GM12891 (cell line): ENCODE results near the gene COL1A1.

ENCODE experiments used
- DNase-seq: peaks from one replicate; pipeline ENCODE4 v3.0.0; 2011; ENCODE audit warnings: low spot score; ENCODE audit not compliant: insufficient read length
- FAIRE-seq: peaks from 2 replicates; lab custom pipeline; 2011; peaks lifted over from hg19 to GRCh38; lab: Jason Lieb, UNC
- PAX5 ChIP-seq: IDR thresholded peaks from 2 replicates; pipeline ENCODE4 v1.6.1; 2011; ENCODE audit warnings: low read length, moderate library complexity, mild to moderate bottlenecking; ENCODE audit not compliant: insufficient read depth, severe bottlenecking
- POLR2A ChIP-seq: IDR thresholded peaks from 2 replicates; pipeline ENCODE4 v1.6.1; 2011; ENCODE audit warnings: low read depth, low read length, control low read depth
- POLR2AphosphoS5 ChIP-seq: IDR thresholded peaks from 2 replicates; pipeline ENCODE4 v1.6.1; 2011; ENCODE audit warnings: low read depth, low read length, control low read depth
- POU2F2 ChIP-seq: IDR thresholded peaks from 2 replicates; pipeline ENCODE4 v1.6.1; 2011; ENCODE audit warnings: low read depth, mild to moderate bottlenecking, control low read depth, low read length, moderate library complexity
- SPI1 ChIP-seq: IDR thresholded peaks from 2 replicates; pipeline ENCODE4 v1.6.1; 2011; ENCODE audit warnings: low read depth, low read length, control low read depth
- TAF1 ChIP-seq: IDR thresholded peaks from 2 replicates; pipeline ENCODE4 v1.6.1; 2011; ENCODE audit warnings: low read depth, low read length, control low read depth

Gene COL1A1

DNA sequence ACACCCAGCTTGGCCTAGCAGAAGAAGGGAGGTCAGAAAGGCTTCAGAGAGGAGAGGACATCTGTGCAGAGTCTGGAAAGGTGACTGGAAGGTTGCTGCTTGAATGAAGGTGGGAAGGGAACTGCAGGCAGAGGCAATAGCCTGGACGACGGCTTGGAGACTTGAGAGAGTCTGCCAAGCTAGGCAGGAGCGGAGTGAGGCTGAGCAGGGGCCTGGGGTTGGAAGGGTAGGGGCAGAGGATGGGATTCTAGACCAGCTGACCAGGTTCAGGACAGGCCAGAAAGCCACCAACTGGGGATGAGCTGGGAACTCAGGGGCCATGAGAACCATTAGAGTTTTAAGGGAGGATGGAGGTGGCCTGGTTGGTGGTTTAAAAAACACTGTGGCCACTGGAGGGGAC is 36.0 kb downstream of the COL1A1 start:
- DNase-seq: no peak
- TF ChIP-seq POLR2A (no peak), POLR2AphosphoS5 (no peak), PAX5 (no peak), SPI1 (no peak), TAF1 (no peak), POU2F2 (no peak)
- no peak for FAIRE-seq

DNA sequence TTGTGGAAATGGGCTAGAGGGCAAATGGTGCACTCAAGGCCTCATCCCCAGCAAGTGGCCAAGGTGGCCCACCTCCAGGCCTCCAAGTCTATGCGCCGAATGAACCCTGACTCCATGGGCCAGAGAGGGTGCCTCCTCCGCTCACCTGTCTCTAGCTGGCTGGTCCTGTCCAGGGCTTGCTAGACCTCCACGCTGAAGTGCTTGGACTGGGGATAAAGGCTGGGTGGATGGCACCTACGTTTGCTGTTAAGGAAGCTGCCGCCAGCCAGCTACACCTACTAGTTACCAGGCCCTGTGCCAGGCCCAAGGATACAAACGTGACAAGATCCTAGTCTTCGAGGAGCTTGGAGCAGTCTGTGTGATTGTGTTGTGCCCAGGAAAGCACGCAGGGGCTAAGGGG is 36.4 kb downstream of the COL1A1 start:
- FAIRE-seq (no peak), DNase-seq (no peak)
- no peak for TF ChIP-seq SPI1
- TF ChIP-seq POLR2AphosphoS5: no peak
- no peak for TF ChIP-seq POLR2A
- no peak for TF ChIP-seq POU2F2
- TF ChIP-seq PAX5: no peak
- no peak for TF ChIP-seq TAF1

DNA sequence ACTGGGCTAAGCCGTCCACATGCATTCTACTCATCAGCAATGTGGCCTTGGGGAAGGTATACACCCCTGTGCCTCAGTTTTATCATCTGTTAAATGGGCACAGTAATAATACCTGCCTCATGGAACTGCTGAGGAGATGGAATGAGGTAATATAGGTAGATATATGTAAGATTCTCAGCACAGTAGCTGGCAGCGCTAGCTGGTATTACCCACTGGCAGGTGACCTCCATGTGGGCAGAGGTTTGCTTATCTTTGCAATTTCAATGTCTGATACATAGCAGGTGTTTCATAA is 36.8 kb downstream of the COL1A1 start:
- no peak for DNase-seq
- no peak for FAIRE-seq
- no peak for TF ChIP-seq POLR2AphosphoS5
- no peak for TF ChIP-seq TAF1
- no peak for TF ChIP-seq PAX5
- no peak for TF ChIP-seq POLR2A
- TF ChIP-seq POU2F2: no peak
- no peak for TF ChIP-seq SPI1

DNA sequence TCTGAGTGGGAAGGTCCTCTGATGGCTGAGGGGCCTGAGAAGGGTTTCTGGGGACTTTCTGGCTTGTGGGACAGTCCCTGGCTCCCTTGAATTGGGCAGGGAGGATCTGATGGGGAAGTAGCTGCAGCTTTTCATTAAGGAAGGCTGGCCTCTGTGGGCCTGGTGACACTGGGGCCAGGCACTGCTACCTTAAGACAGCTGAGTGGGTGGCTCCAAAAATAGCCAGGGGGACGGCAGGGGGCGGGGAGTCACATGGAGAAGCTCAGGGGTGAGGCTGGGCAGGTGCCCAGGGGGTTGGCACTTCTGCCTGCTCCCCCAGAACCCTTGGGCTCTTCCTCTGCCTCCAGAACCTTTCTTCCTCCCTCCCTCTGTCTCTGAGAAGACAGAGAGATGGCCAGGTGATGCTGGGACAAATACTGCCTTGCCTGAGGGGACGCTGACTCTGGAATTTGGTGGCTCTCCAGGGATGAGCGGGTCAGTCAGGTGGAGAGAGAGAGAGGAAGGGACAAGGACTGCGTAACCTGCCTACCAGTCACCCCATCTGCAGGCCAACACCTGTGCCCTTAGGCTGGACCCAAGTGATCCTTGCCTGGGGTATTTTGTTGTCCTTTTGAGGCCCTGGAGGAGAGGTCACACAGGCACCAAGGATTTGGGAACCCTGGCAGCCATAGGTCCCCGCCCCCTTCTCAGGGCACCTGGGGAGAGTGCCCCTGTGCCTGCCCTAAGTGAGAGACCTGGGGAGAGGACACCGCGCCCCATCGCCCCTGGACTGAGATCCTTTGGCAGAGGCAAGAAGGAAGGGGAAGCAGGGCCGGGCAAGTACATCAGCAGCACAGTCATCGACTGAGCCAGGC is 37.4 kb downstream of the COL1A1 start:
- DNase-seq (no peak), FAIRE-seq (peak; percentile 73)
- TF ChIP-seq POLR2A (no peak), TAF1 (no peak), PAX5 (no peak), SPI1 (no peak), POU2F2 (no peak), POLR2AphosphoS5 (no peak)

DNA sequence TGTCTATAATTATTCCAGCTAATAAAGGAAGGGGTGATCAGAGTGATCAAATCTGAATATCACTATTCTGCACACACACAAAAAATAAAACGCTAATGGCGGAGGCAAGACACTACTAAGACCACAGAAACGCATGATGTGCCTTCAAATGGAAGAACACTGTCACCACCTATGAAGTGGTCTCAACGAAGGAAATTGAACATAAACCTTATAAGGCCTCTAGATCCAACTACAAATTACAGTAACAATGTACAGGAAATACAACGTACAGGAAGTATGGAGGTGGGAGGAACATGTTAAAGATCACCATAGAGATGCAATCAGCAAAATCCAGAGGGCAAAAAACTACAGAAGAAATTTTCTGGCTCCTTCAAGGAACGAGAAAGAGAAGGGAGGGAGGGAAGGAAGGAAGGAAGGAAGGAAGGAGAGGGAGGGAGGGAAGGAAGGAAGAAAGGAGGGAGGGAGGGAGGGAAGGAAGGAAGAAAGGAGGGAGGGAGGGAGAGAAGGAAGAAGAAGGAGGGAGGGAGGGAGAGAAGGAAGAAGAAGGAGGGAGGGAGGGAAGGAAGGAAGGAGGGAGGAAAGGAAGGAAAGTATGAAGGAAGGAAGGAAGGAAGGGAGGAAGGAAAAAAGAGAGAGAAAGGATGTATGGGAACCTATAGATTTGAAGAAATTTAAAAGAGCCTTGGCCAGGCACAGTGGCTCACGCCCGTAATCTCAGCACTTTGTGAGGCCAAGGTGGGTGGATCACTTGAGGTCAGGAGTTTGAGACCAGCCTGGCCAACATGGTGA is 38.8 kb downstream of the COL1A1 start:
- TF ChIP-seq POU2F2 (no peak), TAF1 (no peak), POLR2AphosphoS5 (no peak), PAX5 (no peak), SPI1 (no peak), POLR2A (no peak)
- no peak for DNase-seq
- no peak for FAIRE-seq

DNA sequence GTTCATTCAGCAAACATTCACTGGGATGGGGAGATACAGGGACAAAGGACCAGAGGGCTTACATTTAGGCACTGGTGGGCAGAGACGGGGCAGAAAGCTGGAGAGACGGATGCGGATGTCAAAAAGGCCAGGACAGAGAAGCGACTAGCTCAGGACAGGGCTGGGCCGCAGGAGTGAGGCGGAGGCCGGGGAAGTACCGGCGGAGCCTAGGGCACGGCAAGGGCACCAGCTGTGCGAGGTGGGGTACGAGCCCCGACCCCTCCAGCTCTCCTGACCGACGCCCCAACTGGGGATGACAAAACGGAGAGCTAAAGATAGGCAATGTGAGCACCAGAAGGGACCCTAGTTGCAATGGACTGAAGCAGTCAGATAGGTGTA is 39.5 kb downstream of the COL1A1 start:
- FAIRE-seq: no peak
- DNase-seq: no peak
- TF ChIP-seq PAX5 (no peak), POLR2A (no peak), POLR2AphosphoS5 (no peak), SPI1 (no peak)

DNA sequence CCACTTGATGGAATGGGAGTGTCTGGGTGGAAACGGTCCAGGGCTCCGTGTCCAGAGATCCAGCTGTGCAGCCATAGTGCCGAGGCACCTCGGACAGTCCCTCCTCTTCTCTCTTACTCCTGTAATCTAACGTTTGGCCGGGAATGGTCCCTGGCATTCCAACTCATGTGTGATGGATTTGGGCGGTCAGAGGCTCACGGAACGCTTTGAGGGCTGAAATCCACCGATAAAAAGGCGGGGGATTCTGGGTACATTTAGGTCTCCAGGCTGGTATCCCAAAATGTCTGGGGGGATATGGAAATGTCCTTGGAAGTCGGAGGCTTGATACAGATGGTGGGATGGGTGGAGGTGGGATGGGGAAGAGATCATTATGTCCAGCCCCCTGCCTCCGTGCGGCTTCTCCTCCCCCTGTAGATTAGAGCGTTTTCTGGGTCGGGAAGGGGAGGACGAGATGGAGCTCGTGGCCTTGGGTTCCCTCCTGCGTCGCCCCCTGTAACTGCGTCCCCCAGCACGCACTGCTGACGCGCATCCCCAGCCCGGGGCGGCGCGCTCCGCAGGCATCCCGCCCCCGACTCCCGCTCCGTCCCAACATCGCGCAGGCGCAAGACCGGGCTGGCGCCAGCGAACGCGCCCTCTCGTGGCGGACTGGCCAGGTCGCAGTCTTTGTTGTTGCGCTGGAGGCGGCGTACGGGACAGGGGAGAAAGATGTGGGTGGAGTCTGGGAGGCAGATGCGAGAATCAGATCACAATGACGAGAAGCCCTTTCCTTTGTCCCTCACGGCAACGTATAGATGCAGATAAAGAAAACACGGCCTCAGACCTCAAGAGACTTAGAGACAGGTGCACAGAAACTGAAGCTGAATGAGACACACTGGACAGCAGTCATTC is 40.2 kb downstream of the COL1A1 start:
- DNase-seq (peak; percentile 99), FAIRE-seq (peak; percentile 99)
- no peak for TF ChIP-seq TAF1
- no peak for TF ChIP-seq POLR2AphosphoS5
- no peak for TF ChIP-seq POLR2A
- peak; percentile 17; the same call in 1 of the 2 replicates for TF ChIP-seq POU2F2

DNA sequence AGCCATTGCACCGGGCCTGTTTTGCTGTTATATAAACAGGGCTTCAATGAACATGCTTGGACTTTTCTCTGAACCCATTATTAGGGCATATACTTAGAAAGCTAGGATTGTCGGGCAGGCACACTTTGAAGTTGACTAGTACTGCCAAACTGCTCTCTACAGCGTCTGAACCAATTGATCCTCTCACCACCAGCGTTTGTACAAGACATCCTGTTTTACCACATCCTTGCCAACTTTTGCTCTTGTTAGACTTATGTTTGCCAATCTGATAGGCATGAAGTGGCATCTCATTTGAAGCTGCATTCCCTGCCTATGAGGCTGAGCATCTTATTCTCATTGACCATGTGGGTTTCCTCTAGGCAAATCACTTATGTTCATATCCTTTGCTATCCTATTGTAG is 43.5 kb downstream of the COL1A1 start:
- no peak for TF ChIP-seq POLR2AphosphoS5
- no peak for TF ChIP-seq PAX5
- no peak for TF ChIP-seq SPI1
- TF ChIP-seq POLR2A: no peak
- no peak for TF ChIP-seq TAF1
- TF ChIP-seq POU2F2: no peak
- DNase-seq (no peak), FAIRE-seq (no peak)
